GM18907 (cell line): Measurements from ENCODE around the gene PANK4.
"Not testable (repeated sequence)": the region's sequence is repeated elsewhere in the genome, so short reads cannot be mapped to it uniquely, and the experiment has no call there.

Experiments used
- ATAC-seq: cut with Tn5 transposase; IDR thresholded peaks from one replicate; pipeline ENCODE4 v1.9.1; 2021; ENCODE audit warnings: mild to moderate bottlenecking, moderate library complexity; ENCODE audit not compliant: unreplicated experiment

PANK4 gene

GRCh38 chr1:2466958-2467554, 59.3 kb downstream of the PANK4 start:
- no peak for ATAC-seq

- ATAC-seq, result no peak
These were observed 60.1 kb downstream of the PANK4 start for GRCh38 chr1:2466270-2466665.

- no peak for ATAC-seq
These were observed 60.8 kb downstream of the PANK4 start for GRCh38 chr1:2465371-2466269.

GRCh38 chr1:2463396-2463795, 63.0 kb downstream of the PANK4 start:
- ATAC-seq, result no peak

GRCh38 chr1:2462819-2463218, 63.6 kb downstream of the PANK4 start:
- ATAC-seq, result no peak

- ATAC-seq, result no peak
These were observed 65.2 kb downstream of the PANK4 start for GRCh38 chr1:2460996-2461751.

GRCh38 chr1:2460203-2460602, 66.2 kb downstream of the PANK4 start:
- no peak for ATAC-seq

- ATAC-seq, result no peak
These were observed 66.6 kb downstream of the PANK4 start for GRCh38 chr1:2459757-2460156.

- ATAC-seq, result not testable (repeated sequence)
These were observed 67.2 kb downstream of the PANK4 start for GRCh38 chr1:2459102-2459753.

- no peak for ATAC-seq
These were observed 67.7 kb downstream of the PANK4 start for GRCh38 chr1:2458687-2459086.
